Spleen (tissue), 7 donors: ENCODE results near the gene SLIT3.

Source experiments
- POLR2A ChIP-seq, 3 donors: fragments of 450-650 bp; IDR thresholded peaks; one replicate each; pipeline ENCODE4 v1.5.1; 2017; ENCODE audit warnings: antibody characterized with exemption in 3 of 3, mild to moderate bottlenecking in 1 of 3
- TF ChIP-seq, protein P1 (sequence below), 11 experiments: fragments of 200-600 bp in 7 of 11; fragments of 450-650 bp in 4 of 11; sonication (generic) in 4 of 11; IDR thresholded peaks in 8 of 11; conservative IDR thresholded peaks in 3 of 11; 1 replicate in 7 of 11; 2 replicates in 4 of 11; pipeline versions ENCODE4 v1.4.0 to v1.8.0; 2016 to 2021; ENCODE audit warnings: antibody characterized with exemption in 11 of 11, inconsistent platforms in 4 of 11, mild to moderate bottlenecking in 1 of 11
- donor health status: DM: no; HTN: no; CAD: no; lungs with moderate emphysema.
- donor health status: DM: no; HTN: no; CAD: no.
- donor health status: DM: no; HTN: no; CAD: no.

- TF ChIP-seq, protein P1, sequence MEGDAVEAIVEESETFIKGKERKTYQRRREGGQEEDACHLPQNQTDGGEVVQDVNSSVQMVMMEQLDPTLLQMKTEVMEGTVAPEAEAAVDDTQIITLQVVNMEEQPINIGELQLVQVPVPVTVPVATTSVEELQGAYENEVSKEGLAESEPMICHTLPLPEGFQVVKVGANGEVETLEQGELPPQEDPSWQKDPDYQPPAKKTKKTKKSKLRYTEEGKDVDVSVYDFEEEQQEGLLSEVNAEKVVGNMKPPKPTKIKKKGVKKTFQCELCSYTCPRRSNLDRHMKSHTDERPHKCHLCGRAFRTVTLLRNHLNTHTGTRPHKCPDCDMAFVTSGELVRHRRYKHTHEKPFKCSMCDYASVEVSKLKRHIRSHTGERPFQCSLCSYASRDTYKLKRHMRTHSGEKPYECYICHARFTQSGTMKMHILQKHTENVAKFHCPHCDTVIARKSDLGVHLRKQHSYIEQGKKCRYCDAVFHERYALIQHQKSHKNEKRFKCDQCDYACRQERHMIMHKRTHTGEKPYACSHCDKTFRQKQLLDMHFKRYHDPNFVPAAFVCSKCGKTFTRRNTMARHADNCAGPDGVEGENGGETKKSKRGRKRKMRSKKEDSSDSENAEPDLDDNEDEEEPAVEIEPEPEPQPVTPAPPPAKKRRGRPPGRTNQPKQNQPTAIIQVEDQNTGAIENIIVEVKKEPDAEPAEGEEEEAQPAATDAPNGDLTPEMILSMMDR (IDR thresholded peaks at IDR 0.05 in 8 of 11, conservative IDR thresholded peaks at IDR 0.05 in 3 of 11) = no peak
- no peak for TF ChIP-seq POLR2A (IDR thresholded peaks at IDR 0.05)
These were observed 607.6 kb downstream of the SLIT3 start for GRCh38 chr5:168693297-168693696.
